DMS 273 treated with DMSO at 0.1 percent for 48 hours (cell line): ENCODE measurements around the gene AMER2.

Experiments
- DNase-seq: peaks from one replicate; lab custom pipeline; 2025; lab: John Stamatoyannopoulos, UW

AMER2 gene

DNA sequence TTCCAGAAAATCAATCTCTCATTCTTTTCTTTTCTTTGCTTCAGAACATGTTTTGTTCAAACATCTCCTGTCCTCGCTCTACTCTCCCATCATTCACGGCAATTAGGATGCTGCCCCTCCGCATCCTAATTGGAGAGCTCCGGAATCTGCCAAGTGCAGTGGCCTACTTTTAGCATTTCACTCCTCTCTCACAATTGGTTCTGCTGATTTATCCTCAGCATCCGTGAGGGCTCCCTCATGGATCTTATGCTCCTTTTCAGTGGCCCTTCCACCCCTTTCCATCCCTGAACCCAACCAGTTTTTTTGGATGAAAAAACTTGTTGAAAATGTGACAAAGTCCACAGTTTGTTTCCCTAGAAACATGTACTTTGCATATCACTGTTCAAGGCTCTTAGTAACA, 22.4 kb downstream of the AMER2 start:
- no peak for DNase-seq

DNA sequence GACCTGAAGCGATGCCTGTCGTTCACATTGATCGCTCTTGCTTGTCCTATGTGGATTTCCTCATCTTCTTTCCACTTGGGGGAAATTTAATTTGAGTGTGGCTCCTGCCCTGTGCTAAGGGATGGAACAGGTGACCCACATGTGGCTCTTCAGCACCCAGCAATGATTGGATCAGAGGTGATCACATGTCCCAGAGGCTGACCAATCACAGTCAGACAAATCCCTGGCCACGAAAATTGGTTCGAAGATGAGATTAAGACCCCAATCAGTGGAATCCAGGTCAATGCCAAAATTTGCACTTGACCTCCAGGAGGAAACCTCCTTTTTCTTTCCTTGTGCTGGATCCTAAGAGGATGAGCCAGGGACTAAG, 23.7 kb downstream of the AMER2 start:
- no peak for DNase-seq

DNA sequence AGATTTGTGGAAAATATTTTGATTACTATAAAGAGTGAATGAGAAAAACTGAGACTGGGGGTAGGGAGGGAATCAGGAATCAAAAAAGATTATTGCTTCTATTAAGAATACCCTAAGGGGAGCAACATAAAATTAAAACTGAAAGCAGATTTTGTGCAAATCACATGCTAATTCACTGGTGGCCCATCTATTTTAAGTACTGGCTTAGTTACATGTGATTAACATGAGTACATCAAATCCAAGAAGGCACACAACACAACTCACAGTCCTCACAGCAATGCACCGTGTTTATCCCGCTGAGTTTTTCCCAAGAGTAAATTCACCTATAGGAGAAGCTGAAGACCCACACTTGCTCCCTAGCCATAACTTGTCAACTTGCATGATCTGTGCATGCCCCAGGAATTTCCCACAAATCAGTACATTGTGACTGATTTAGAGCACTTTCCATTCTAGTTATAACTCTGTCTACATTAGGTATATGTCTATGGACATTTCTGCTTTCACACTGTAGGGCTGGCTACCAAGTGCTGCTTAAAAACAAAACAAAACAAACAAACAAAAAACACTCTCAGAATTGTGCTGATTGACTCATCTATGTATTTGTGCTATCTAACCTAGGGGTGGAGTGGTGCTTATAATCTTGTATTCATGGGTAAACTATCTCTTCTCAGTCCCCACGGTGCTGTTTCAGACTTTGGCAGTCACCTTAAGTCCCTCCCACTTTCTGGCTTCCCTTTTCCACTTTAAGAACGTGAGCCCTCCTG, 24.3 kb downstream of the AMER2 start:
- DNase-seq, result no peak

DNA sequence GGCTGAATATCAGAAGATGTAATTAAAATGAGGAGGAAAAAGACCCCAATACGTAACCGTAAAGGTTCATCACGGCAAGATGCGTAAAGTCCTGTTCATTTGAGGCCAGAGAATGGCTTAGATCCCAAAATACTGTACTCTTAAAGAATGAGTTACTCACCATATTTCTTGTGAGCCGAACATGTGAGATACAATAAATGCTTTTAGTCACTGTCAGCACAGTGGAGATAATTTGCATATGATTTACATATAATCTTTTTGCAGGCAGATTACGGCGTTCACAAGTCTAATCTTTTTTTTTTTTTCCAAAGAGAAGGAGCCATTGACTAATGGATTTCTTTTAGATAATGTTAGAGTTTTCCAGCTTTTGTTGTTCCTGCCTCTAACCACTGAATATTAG, 28.4 kb downstream of the AMER2 start:
- DNase-seq, result no peak

DNA sequence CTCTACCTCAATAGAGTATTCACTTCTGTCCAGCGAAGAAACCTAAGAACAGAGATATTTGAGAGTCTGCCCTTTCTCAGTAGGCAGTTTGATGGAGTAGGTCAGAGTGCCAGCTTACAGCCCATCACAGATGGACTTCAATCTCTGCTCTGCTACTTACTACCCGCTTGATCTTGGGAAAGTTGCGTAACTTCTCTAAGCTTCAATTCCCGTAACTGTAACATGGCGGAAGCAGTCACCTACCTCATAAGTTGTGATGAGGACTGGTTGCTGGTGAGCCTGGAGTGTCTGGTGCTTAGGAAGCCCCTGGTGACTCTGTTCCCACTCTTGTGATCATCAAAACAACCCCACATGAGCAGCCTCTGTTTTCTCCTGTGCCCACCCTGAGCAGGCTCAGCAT, 31.0 kb downstream of the AMER2 start:
- DNase-seq, result no peak

DNA sequence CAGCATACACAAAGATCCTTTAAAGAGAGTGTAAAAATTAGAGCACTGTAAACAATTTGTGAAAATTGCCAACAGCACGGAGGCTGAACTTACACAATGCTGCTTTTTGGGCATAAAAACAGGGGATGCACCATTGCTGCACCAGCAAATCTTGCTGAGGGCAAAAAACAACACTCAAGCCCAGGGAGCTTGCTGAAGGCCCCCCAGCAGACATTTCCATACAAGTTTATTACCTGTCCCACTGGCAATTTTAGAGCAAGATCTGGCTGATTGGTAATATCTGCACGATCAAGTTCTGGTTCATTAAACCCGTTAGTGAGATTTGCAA, 34.3 kb downstream of the AMER2 start:
- DNase-seq, result no peak

DNA sequence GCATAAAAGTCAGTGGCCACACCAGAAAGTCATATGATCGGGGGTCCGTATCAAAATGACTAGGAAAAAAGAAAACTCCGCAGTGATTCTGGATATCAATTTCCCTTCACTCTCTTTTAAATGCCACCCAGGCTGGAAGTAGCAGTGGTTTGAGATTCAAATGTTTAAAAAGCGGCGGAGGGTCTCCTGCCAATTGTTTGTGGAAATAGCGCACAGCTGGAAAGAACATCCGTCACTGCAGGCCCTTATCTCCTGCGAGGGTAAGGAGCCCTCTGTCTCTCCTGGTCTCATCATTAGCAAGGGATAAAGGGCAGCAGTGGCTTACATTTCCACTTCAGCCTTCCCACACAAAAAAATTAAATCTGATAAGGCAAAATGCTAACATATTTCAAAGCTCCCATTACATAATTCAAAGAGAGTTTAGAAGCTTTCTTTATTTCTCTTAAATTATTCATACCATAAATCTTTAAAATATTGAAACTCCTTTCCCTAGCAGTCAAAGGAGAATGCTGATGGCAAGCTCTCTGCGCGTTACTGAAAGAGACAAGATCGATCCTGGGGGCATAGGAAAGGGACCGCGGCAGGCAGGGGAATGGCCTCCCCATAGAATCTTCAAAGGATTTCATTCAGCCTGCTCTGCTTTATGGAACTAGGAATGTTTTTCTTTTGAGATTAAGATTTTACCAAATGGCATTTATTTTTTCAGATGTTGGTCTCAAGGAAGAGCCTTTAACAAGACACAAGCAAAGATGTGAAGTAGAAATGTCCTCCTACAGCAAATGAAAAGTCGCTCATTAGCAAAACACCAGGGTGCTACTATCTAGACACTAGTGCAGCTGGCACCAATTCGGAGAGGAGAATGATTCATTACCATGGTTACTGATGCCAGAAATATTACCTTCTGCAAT, 35.0 kb downstream of the AMER2 start:
- no peak for DNase-seq

DNA sequence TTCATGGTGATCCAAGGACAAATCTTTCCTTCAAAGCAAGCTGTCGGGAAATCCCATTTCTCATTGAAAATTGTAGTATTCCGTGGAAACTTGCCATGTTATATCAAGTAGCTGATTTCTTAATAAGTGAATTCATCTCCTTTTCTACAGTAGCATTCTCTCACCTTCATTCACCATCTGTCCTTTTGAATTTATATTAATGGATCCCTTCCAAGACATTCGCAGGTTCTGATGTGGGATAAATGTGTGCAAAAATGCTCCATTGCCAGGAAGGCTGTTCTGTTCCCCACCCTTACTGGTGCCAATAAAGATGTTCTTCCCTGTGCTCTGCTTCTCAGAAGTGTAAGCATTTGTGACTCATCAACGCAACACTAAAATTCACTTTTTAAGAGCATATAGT, 36.2 kb downstream of the AMER2 start:
- no peak for DNase-seq

DNA sequence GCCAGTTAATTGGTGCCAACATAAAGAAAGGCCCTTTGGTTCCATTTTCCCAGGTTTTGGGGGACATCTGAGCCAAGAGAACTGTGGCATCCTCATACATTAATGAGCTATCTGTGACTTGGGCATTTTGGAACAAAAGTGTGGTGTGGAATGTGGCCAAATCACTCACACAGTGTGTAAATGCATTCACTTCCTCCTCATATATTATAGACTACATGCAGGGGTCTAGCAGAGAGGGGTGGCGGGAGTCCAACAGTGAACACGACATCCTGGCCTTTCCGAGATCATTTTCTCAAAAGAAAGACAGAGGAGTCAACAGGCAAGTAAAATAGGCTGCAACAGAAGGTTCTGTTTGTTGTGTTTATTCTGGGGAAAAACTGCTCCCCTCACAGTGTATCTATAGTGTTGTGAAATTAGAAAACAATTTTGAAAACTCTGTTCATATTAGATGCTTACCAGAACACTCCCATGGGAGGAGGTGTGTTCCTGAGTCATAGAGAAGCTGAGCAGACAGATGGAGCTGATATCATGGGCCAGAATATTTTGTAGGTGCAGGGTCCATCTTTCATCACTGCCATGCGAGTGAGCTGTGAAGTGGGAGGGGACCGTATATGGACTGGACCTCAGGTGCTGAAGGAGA, 39.2 kb downstream of the AMER2 start:
- no peak for DNase-seq

DNA sequence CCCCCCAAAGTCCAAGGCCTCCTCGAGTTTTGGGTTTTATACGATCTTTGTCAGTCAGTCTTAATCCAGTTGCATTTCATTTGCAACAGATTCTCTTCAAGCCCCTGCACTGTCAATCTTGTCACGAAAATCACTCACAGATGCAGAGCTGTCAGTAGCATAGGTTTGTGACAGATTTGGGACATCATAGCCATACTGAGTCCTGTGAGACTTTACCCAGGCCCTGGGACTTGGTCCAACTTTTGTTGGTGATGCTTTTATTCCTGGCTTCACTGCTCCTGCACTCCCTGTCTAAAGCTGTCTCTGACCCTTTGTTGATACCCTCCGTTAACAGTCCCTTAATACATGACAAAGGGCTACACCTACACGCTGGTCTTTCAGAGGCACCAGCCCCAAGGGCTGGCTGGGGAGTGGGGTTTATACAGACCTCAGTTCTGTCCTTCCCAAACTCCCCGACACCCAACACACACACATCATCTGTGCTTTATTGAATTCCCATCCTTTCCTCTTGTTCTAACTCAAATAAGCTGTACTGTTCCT, 40.1 kb downstream of the AMER2 start:
- no peak for DNase-seq

DNA sequence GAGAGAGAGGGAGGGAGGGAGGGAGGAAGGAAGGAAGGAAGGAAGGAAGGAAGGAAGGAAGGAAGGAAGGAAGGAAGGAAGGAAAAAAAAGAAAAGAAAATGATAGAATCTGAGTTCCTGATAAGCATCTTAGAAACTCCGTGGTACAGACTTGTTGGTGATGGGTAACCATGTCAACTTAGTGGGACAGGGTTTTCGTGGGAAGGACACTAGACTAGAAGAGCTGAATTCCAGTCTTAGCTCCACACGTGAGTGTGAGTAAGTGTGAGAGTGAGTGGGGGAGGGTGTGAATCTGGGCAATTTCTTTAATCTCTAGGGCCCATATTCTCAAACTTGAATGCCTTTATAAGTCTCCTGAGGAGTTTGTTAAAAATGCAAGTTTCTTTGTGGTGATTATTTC, 41.1 kb downstream of the AMER2 start:
- no peak for DNase-seq

DNA sequence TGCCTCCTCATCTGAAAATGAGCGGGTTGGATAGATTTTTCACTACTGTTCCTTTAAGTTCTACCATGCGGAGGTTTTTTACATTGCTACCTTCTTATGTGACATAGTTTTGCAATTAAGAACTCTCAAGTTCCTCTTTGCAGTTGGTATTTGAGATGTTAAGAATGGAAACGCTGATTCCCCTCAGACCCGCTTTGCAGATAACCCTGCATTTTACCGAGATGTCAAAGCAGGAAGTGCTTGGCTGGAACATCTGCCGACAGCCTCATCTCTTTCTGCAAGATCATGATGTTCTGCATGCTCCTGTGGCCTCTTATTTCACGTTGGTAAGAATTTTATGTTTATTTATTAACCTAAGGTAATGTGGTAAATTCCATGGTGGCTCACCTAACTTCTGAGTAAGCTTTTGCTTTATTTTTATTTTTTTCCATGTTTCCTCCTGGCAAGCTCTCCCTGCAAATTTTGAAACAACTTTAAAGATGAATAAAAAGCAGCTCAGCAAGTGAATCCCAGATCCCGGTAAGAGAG, 53.6 kb downstream of the AMER2 start:
- DNase-seq, result no peak

DNA sequence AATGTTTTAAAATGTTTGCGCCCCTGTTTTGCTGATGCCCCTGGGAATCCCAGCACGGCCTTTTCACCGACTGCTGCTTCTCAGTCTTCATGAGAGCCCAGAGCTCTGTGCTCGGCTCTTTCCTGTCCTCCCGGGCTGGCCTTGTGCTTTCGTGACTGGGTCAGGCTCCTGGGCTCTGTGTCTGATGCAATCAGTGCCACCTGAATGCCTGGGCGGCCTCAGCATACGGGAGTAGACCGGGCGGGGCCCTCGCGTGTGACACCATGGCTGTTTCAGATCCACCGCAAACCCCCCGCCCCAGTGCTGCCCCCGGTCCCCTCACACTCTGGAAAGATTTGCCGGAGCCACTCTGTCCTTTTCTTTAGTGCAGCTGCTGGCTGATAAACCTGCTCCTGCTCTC, 54.8 kb downstream of the AMER2 start:
- DNase-seq, result no peak

DNA sequence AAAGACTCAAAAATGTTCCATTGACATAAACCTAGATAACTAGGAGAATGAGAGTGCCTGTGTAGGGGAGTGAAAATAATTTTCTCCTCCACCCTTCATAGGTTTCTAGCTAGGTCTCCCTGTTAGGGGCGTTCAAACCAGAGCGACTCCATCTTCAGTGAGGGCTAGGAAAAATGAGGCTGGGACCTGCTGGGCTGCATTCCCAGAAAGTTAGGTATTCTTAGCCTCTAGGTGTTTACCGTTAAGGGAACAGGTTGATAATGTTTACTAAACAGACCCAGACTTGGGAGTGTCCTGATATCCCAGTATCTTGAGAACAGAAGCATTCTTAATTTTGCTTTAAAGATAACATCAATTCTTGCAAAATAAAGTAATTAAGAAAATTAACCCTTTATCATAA, 56.0 kb downstream of the AMER2 start:
- DNase-seq, result no peak

DNA sequence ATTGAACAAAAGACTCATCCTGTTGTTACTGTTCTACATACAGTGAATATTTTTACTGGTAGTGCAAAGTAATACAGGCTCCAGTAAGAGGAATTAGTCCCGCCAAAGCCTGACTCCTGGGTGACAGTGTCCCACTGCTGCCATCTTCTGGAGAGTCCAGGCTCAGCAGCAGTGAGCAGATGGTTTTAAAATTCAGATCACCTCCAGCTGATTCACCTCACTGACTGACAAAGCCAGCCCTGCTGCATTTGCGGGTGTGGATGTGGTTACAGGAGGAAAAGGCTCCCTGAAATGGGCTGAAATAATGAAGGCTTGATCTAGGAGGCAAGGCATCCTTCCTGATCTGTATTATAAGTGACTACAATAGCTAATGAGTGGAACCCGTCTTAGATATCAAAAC, 57.9 kb downstream of the AMER2 start:
- peak; percentile 47 for DNase-seq

DNA sequence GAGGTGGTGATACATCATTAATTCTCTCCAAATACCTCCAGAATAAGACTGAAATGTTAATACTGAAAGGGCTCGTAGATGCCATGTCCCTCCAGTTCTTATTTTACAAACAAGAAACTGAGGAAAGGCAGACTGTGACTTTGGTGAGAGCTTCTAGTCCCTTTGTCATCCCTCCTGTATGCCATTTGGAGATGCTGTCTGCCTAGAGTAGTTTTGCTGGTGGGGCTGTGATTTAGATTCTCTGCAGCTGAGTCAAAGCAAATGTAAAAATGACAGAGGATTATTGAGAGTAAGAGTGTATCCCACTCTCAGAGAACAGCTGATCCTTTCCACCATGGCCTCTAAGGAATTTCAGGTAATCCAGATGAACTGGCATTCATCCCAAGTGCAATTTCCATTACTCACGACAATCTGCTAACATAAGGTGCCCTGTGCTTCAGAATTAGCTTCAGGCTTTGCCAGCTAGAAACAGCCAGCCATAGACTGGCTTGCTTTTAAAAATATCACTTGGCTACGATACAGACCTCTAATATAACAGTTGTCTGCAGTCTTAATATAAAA, 59.3 kb downstream of the AMER2 start:
- DNase-seq, result no peak
